SU-DHL-6 (cell line): ENCODE measurements around the gene EHD4.

ENCODE experiments used
- CTCF ChIP-seq: fragments of 200-600 bp; sonication (generic); IDR thresholded peaks from one replicate; pipeline ENCODE4 v1.5.1; 2017; ENCODE audit warnings: antibody characterized with exemption, mild to moderate bottlenecking, low read length, moderate library complexity; ENCODE audit not compliant: insufficient read depth, poor library complexity, severe bottlenecking
- EZH2phosphoT487 ChIP-seq: fragments of 200-600 bp; sonication (generic), shearing (Covaris generic); conservative IDR thresholded peaks from 2 replicates; pipeline ENCODE4 v1.6.1; 2018; ENCODE audit warnings: mild to moderate bottlenecking, antibody characterized with exemption, low read length, moderate library complexity, mixed read lengths

GRCh38 chr15:41949401-41950126, 22.8 kb downstream of the EHD4 start:
- TF ChIP-seq CTCF (no peak), EZH2phosphoT487 (no peak)
